ENCODE data around the gene ADD2. TPM values are rescaled to one million over a fixed set of nuclear protein-coding genes. Genes with fewer than 3 reads are reported as not detected.

Gene ADD2
- total RNA-seq, 1 donor from 2014 or later, result 45.3 TPM

- Histone ChIP-seq H3K4me1 (no peaks in the 10 kb centered on the region), H3K9ac (no peak overlapping the region), H3K4me2 (no peak overlapping the region), H3K9me3 (ENCODE audit: low read depth) (no peaks in the 10 kb centered on the region), H3K79me2 (ENCODE audit: low read depth) (no peaks in the 10 kb centered on the region), H3F3A (ENCODE audit: low read depth) (no peaks in the 10 kb centered on the region), H2AFZ (replicated peaks) (no peak overlapping the region), H3K27ac (no peak overlapping the region), H3K27me3 (no peaks in the 10 kb centered on the region), H3K36me3 (no peaks in the 10 kb centered on the region), H3K4me3 (no peak overlapping the region), H4K20me1 (ENCODE audit: low read depth) (no peaks in the 10 kb centered on the region)
- no peak overlapping the region for H3K4me3 Mint-ChIP-seq
- H3K9me3 Mint-ChIP-seq, result no peaks in the 10 kb centered on the region
- H3K27ac Mint-ChIP-seq, result no peak overlapping the region
- TF ChIP-seq CTCF (IDR thresholded peaks at IDR 0.05) (no peak), EZH2phosphoT487 (IDR thresholded peaks at IDR 0.05) (no peak), EZH2 (IDR thresholded peaks at IDR 0.05) (no peak)
- H3K36me3 Mint-ChIP-seq, result peaks cover 29% of the 10 kb centered on the region
- no peaks in the 10 kb centered on the region for H3K4me1 Mint-ChIP-seq
- no peak for DNase-seq (ENCODE audit: low spot score)
- H3K27me3 Mint-ChIP-seq (ENCODE audit: insufficient read depth, low read depth), result no peaks in the 10 kb centered on the region
These were observed 71.9 kb downstream of the ADD2 start for GRCh38 chr2:70696142-70696541.

- Histone ChIP-seq H3K4me1 (peaks cover 1% of the 10 kb centered on the region), H3K36me3 (no peaks in the 10 kb centered on the region), H2AFZ (replicated peaks) (no peak overlapping the region), H3K27ac (no peak overlapping the region), H3K4me2 (no peak overlapping the region), H3K79me2 (ENCODE audit: low read depth) (no peaks in the 10 kb centered on the region), H3K27me3 (no peaks in the 10 kb centered on the region), H3F3A (ENCODE audit: low read depth) (no peaks in the 10 kb centered on the region), H3K9me3 (ENCODE audit: low read depth) (no peaks in the 10 kb centered on the region), H4K20me1 (ENCODE audit: low read depth) (peaks cover 3% of the 10 kb centered on the region), H3K9ac (no peak overlapping the region), H3K4me3 (no peak overlapping the region)
- peaks cover 4% of the 10 kb centered on the region for H3K4me1 Mint-ChIP-seq
- H3K27me3 Mint-ChIP-seq (ENCODE audit: insufficient read depth, low read depth), result peaks cover 3% of the 10 kb centered on the region
- no peak overlapping the region for H3K4me3 Mint-ChIP-seq
- peaks cover 38% of the 10 kb centered on the region for H3K36me3 Mint-ChIP-seq
- no peaks in the 10 kb centered on the region for H3K9me3 Mint-ChIP-seq
- no peak for DNase-seq (ENCODE audit: low spot score)
- H3K27ac Mint-ChIP-seq, result no peak overlapping the region
- no peak for TF ChIP-seq EZH2phosphoT487 (IDR thresholded peaks at IDR 0.05)
- TF ChIP-seq CTCF (IDR thresholded peaks at IDR 0.05), result no peak
- TF ChIP-seq EZH2 (IDR thresholded peaks at IDR 0.05), result no peak
These were observed 75.7 kb downstream of the ADD2 start for GRCh38 chr2:70692256-70692655.

- H4K20me1 ChIP-seq (ENCODE audit: low read depth), result peaks cover 3% of the 10 kb centered on the region
- peaks cover 9% of the 10 kb centered on the region for H3K4me1 Mint-ChIP-seq
- DNase-seq (ENCODE audit: low spot score), result no peak
- H3K79me2 ChIP-seq (ENCODE audit: low read depth), result no peaks in the 10 kb centered on the region
- H3K9me3 Mint-ChIP-seq, result no peaks in the 10 kb centered on the region
- H3F3A ChIP-seq (ENCODE audit: low read depth), result no peaks in the 10 kb centered on the region
- no peak overlapping the region for H3K4me2 ChIP-seq
- H2AFZ ChIP-seq (replicated peaks), result no peak overlapping the region
- H3K27ac Mint-ChIP-seq, result no peak overlapping the region
- no peak overlapping the region for H3K27ac ChIP-seq
- no peak overlapping the region for H3K9ac ChIP-seq
- TF ChIP-seq EZH2 (IDR thresholded peaks at IDR 0.05) (no peak), EZH2phosphoT487 (IDR thresholded peaks at IDR 0.05) (no peak), CTCF (IDR thresholded peaks at IDR 0.05) (no peak)
- H3K27me3 Mint-ChIP-seq (ENCODE audit: insufficient read depth, low read depth), result peaks cover 5% of the 10 kb centered on the region
- no peak overlapping the region for H3K4me3 ChIP-seq
- H3K4me3 Mint-ChIP-seq, result no peak overlapping the region
- peaks cover 5% of the 10 kb centered on the region for H3K4me1 ChIP-seq
- no peaks in the 10 kb centered on the region for H3K36me3 ChIP-seq
- H3K9me3 ChIP-seq (ENCODE audit: low read depth), result no peaks in the 10 kb centered on the region
- H3K27me3 ChIP-seq, result no peaks in the 10 kb centered on the region
- H3K36me3 Mint-ChIP-seq, result peaks cover 40% of the 10 kb centered on the region
These were observed 76.4 kb downstream of the ADD2 start for GRCh38 chr2:70691497-70692140.

Measured in neural progenitor cell (in vitro differentiated cells).